Colonic mucosa (tissue), 4 donors: Measurements from ENCODE around the gene MPRIP. TPM values are rescaled to one million over a fixed set of nuclear protein-coding genes. Genes with fewer than 3 reads are reported as not detected.

Experiments
- DNase-seq: peaks from one replicate; pipeline ENCODE4 v3.0.0-alpha.2; 2020
- H3K27ac ChIP-seq: fragments of 200-600 bp; one replicate; pipeline ENCODE4 v1.8.0; 2021
- H3K27me3 ChIP-seq: fragments of 200-600 bp; one replicate; pipeline ENCODE4 v1.8.0; 2021
- H3K36me3 ChIP-seq: fragments of 200-600 bp; one replicate; pipeline ENCODE4 v1.8.0; 2021
- H3K4me1 ChIP-seq: fragments of 200-600 bp; one replicate; pipeline ENCODE4 v1.8.0; 2021; ENCODE audit warnings: mild to moderate bottlenecking
- H3K4me3 ChIP-seq: fragments of 200-600 bp; one replicate; pipeline ENCODE4 v1.8.0; 2021
- H3K9ac ChIP-seq, 2 donors: one replicate each; pipeline ENCODE4 v1.7.0; 2013; ENCODE audit warnings: control low read depth in 2 of 2, low read depth in 2 of 2, low read length in 2 of 2
- H3K9me3 ChIP-seq: fragments of 200-600 bp; one replicate; pipeline ENCODE4 v1.8.0; 2021
- CTCF ChIP-seq: fragments of 200-600 bp; IDR thresholded peaks from one replicate; pipeline ENCODE4 v1.8.0; 2022; ENCODE audit warnings: antibody characterized with exemption, mild to moderate bottlenecking
- intact Hi-C: fragments of 100-400 bp; cut with DNase I; formaldehyde crosslinking; loops from one replicate; pipeline ENCODE4 v1.14.1; 2022
- total RNA-seq, 2 donors: library from RNA; stranded (reverse); fragmentation: NEBNext Ultra II Directional in 1 of 2; extraction: Animal tissue kit (Norgen Biotek cat#: 25700) in 1 of 2; gene quantifications; one replicate each; pipeline ENCODE4 v1.2.1, GENCODE V29; 2021
- donor health status: healthy.
- donor health status: DM: no; HTN: no; CAD: no.
- donor health status: DM: no; HTN: no; CAD: no.

Gene MPRIP
- total RNA-seq, 2 donors from 2014 or later: 146 to 211 TPM

- no peak overlapping the region for H3K27ac ChIP-seq
- no peak overlapping the region for H3K4me3 ChIP-seq
- no peaks in the 10 kb centered on the region for H3K9me3 ChIP-seq
- peaks cover 25% of the 10 kb centered on the region for H3K36me3 ChIP-seq
- no peak for DNase-seq
- no peaks in the 10 kb centered on the region for H3K4me1 ChIP-seq
- no peaks in the 10 kb centered on the region for H3K27me3 ChIP-seq
- intact Hi-C loops: no loop called here
- no peak for TF ChIP-seq CTCF
- peak overlapping the region in 1 of 2 donors; percentile 18 for H3K9ac ChIP-seq
Measured at GRCh38 chr17:17231621-17232302, 189.5 kb downstream of the MPRIP start.

DNA sequence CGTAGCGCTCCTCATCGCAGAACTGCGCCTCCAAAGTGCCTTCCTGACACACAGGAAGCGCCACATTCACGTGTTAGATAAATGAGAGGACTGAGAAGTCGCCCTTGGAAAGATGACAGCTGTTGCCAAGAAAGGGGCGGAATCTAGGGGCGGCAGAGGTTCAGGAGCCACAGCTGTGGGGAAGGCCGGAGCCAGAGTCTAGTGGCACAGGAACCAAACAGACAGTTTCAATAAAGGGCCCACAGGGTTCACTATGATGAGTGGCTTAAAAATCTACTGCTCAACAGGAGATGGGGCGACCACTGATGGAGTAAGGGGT lies 190.0 kb downstream of the MPRIP start:
- DNase-seq: no peak
- Histone ChIP-seq H3K4me3 (no peak overlapping the region), H3K9ac (peak overlapping the region in 1 of 2 donors; percentile 18), H3K27me3 (no peaks in the 10 kb centered on the region), H3K36me3 (peaks cover 25% of the 10 kb centered on the region), H3K9me3 (no peaks in the 10 kb centered on the region), H3K27ac (no peak overlapping the region), H3K4me1 (no peaks in the 10 kb centered on the region)
- TF ChIP-seq CTCF: no peak
- intact Hi-C loops: no loop called here

DNA sequence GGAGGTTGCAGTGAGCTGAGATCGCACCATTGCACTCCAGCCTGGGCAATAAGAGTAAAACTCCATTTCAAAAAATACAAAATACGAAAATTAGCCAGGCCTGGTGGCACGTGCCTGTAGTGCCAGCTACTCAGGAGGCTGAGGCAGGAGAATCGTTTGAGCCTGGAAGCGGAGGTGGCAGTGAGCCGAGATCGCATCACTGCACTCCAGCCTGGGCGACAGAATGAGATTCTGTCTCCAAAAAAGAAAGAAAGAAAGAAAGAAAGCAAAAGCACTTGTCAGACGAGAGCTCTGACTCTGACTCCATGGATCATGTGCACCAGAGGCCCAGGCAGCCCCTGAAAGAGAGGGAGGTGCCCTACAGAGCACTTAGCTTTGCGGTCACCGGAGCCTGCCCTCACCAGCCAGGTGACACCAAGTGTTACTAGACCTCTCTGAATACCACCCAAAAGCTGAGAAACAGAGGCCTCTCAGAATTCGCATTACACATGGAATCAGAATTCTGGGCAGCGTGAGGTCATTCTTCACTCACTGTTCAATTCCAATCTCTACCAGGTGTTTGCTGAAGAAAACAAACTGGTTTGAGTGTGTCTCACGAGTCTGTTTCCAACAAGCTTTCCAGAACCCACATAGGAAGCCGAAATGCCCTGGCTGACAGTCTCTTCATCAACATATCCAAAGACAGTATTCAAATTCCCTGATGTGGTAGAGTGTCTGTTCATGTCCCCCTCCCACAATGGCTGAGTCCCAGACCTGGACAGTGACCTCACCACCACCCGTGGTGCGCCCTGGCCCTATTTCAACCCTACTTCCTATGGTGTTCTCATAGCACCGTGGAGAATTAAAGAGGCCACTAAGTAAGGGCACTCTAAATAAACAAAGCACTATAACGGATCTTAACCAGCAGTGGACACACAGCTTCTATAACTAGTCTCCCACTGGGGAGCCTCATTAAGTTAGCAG lies 193.2 kb downstream of the MPRIP start:
- no peaks in the 10 kb centered on the region for H3K9me3 ChIP-seq
- peak overlapping the region; percentile 78 for H3K27ac ChIP-seq
- TF ChIP-seq CTCF: no peak
- no peaks in the 10 kb centered on the region for H3K4me1 ChIP-seq
- intact Hi-C loops: no loop called here
- no peaks in the 10 kb centered on the region for H3K27me3 ChIP-seq
- peak overlapping the region; percentile 40 to 95 for H3K9ac ChIP-seq
- no peak for DNase-seq
- H3K4me3 ChIP-seq: peak overlapping the region; percentile 90
- H3K36me3 ChIP-seq: peaks cover 9% of the 10 kb centered on the region

- no peak for TF ChIP-seq CTCF
- intact Hi-C loops: no loop called here
- H3K9me3 ChIP-seq: no peaks in the 10 kb centered on the region
- peaks cover 3% of the 10 kb centered on the region for H3K36me3 ChIP-seq
- peak overlapping the region; percentile 78 for H3K27ac ChIP-seq
- H3K4me3 ChIP-seq: peak overlapping the region; percentile 90
- DNase-seq: peak; percentile 46
- no peaks in the 10 kb centered on the region for H3K27me3 ChIP-seq
- no peaks in the 10 kb centered on the region for H3K4me1 ChIP-seq
- peak overlapping the region; percentile 95 to 96 for H3K9ac ChIP-seq
Measured at GRCh38 chr17:17236295-17237025, 194.2 kb downstream of the MPRIP start.
